SK-N-SH (cell line): ENCODE data around the gene UBXN6.

Source experiments
- RAD21 ChIP-seq: IDR thresholded peaks from 2 replicates; pipeline ENCODE4 v1.6.1; 2012; ENCODE audit warnings: mild to moderate bottlenecking, low read length
- TF ChIP-seq, protein P1 (sequence below): fragments of 200-600 bp; sonication (generic); IDR thresholded peaks from 2 replicates; pipeline ENCODE4 v1.6.1; 2017; ENCODE audit warnings: antibody characterized with exemption, mild to moderate bottlenecking, moderate library complexity

DNA sequence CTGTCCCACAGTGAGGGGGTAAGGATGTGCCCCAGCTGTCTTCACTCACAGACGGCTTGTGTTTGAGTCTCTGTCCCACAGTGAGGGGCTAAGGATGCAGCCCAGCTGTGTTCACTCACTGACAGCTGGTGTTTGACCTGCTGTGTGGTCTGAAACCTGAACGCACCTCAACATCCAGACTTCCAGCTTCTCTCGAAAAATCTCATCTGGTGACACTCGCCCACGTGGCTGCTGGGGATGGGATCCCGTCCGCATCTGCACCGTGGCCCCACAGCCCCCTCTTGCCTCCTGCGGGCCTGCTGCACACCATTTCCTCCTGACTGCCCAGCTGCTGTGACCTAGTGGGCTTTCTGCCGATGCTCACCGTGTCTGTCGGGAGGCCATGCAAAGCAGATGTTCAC, 27.8 kb downstream of the UBXN6 start:
- TF ChIP-seq, protein P1, sequence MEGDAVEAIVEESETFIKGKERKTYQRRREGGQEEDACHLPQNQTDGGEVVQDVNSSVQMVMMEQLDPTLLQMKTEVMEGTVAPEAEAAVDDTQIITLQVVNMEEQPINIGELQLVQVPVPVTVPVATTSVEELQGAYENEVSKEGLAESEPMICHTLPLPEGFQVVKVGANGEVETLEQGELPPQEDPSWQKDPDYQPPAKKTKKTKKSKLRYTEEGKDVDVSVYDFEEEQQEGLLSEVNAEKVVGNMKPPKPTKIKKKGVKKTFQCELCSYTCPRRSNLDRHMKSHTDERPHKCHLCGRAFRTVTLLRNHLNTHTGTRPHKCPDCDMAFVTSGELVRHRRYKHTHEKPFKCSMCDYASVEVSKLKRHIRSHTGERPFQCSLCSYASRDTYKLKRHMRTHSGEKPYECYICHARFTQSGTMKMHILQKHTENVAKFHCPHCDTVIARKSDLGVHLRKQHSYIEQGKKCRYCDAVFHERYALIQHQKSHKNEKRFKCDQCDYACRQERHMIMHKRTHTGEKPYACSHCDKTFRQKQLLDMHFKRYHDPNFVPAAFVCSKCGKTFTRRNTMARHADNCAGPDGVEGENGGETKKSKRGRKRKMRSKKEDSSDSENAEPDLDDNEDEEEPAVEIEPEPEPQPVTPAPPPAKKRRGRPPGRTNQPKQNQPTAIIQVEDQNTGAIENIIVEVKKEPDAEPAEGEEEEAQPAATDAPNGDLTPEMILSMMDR: no peak
- TF ChIP-seq RAD21: no peak
